GM18868 (cell line): ENCODE data around the gene SPCS2.
"Not testable (repeated sequence)": the region's sequence is repeated elsewhere in the genome, so short reads cannot be mapped to it uniquely, and the experiment has no call there.

Experiments used
- ATAC-seq: cut with Tn5 transposase; IDR thresholded peaks from one replicate; pipeline ENCODE4 v1.9.1; 2021; ENCODE audit warnings: mild to moderate bottlenecking, moderate library complexity; ENCODE audit not compliant: unreplicated experiment

Gene SPCS2

GRCh38 chr11:74992852-74993251 is 43.8 kb downstream of the SPCS2 start:
- ATAC-seq, result peak; percentile 44

- no peak for ATAC-seq
Observed at GRCh38 chr11:75000975-75001354, 51.9 kb downstream of the SPCS2 start.

- ATAC-seq, result no peak
Observed at GRCh38 chr11:75001686-75002085, 52.6 kb downstream of the SPCS2 start.

- no peak for ATAC-seq
Observed at GRCh38 chr11:75002516-75002915, 53.5 kb downstream of the SPCS2 start.

GRCh38 chr11:75004215-75004614 is 55.1 kb downstream of the SPCS2 start:
- ATAC-seq, result no peak

- no peak for ATAC-seq
Observed at GRCh38 chr11:75011357-75011756, 62.3 kb downstream of the SPCS2 start.

GRCh38 chr11:75011872-75012271 is 62.8 kb downstream of the SPCS2 start:
- ATAC-seq, result no peak

- ATAC-seq, result no peak
Observed at GRCh38 chr11:75013051-75013450, 64.0 kb downstream of the SPCS2 start.

- no peak for ATAC-seq
Observed at GRCh38 chr11:75014129-75014528, 65.1 kb downstream of the SPCS2 start.

- ATAC-seq, result not testable (repeated sequence)
Observed at GRCh38 chr11:75019200-75019599, 70.1 kb downstream of the SPCS2 start.

GRCh38 chr11:75020328-75020727 is 71.3 kb downstream of the SPCS2 start:
- not testable (repeated sequence) for ATAC-seq

GRCh38 chr11:75022296-75022695 is 73.2 kb downstream of the SPCS2 start:
- ATAC-seq, result no peak

GRCh38 chr11:75022759-75023396 is 73.8 kb downstream of the SPCS2 start:
- peak; percentile 65 for ATAC-seq

- no peak for ATAC-seq
Observed at GRCh38 chr11:75023446-75024067, 74.5 kb downstream of the SPCS2 start.

GRCh38 chr11:75024068-75024449 is 75.0 kb downstream of the SPCS2 start:
- no peak for ATAC-seq

GRCh38 chr11:75024764-75025211 is 75.7 kb downstream of the SPCS2 start:
- ATAC-seq, result no peak

GRCh38 chr11:75025561-75025960 is 76.5 kb downstream of the SPCS2 start:
- ATAC-seq, result no peak

GRCh38 chr11:75028321-75028720 is 79.3 kb downstream of the SPCS2 start:
- ATAC-seq, result no peak
